A549 treated with CORT108297 at 1 μM for 4 hours (cell line): ENCODE results near the gene PRB3. TPM values are rescaled to one million over a fixed set of nuclear protein-coding genes. Genes with fewer than 3 reads are reported as not detected.

Experiments
- total RNA-seq: library from RNA; stranded (reverse); fragments of 200-300 nt; extraction: Qiagen RNA extraction; gene quantifications from 5 replicates; pipeline ENCODE4 v1.2.3, GENCODE V29; 2022

The PRB3 gene
- not detected in 5 replicates for total RNA-seq

DNA sequence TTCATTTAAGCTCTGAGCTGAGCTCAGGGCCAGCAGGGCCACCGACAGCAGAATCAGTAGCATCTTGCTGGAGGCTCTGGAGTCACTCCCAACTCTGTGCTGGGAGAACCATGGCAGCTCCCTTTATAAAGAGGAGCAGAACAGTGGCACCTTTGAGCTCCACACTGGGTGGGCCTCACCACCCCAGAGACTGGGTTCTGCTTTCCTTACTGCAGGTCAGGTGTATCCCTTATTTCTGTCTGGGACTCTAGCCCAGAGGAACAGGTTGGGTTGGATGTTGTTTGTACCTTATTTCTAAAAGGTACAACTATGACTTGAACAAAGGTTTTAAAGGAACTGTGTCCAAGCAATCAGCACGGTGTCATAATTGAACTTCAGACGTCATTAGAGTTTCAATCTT is at the start of gene PRB3:
PRB3 (minus strand) TSS at position 101 of the 400 bp plus-strand sequence; CDS start at position 63, 38 bp downstream.

DNA sequence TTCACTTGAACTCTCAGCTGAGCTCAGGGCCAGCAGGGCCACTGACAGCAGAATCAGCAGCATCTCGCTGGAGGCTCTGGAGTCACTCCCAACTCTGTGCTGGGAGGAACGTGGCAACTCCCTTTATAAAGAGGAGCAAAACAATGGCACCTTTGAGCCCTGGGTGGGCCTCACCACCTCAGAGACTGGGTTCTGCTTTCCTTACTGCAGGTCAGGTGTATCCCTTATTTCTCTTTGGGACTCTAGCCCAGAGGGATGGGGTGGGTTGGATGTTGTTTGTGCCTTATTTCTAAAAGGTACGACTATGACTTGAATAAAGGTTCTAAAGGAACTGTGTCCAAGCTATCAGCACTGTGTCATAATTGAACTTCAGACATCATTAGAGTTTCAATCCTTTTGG is 40.8 kb upstream of the PRB3 start, which contains the start of gene PRB4:
PRB4 (minus strand) TSS at position 101 of the 400 bp plus-strand sequence; CDS start at position 63, 38 bp downstream.

Other genes with a start within 250 kb of the PRB3 start
- 0.18 TPM in 1 of 5 replicates, not detected in the others for gene TAS2R19, start 247.1 kb downstream of the PRB3 start, total RNA-seq
- gene TAS2R31, start 238.3 kb downstream of the PRB3 start, total RNA-seq = 0.13 to 0.28 TPM (median 0.17 TPM) in 3 of 5 replicates, not detected in the others
- 0.08 TPM in 1 of 5 replicates, not detected in the others for gene TAS2R46, start 207.4 kb downstream of the PRB3 start, total RNA-seq
- gene TAS2R43, start 177.4 kb downstream of the PRB3 start, total RNA-seq = not detected in 5 replicates
- gene TAS2R30, start 135.1 kb downstream of the PRB3 start, total RNA-seq = 0.05 TPM in 1 of 5 replicates, not detected in the others
- 8.2 to 8.9 TPM (median 8.7 TPM) in 5 replicates for gene SMIM10L1, start 98.5 kb downstream of the PRB3 start, total RNA-seq
- not detected in 5 replicates for gene TAS2R42, start 82.8 kb downstream of the PRB3 start, total RNA-seq
- gene PRB4, start 40.7 kb upstream of the PRB3 start, total RNA-seq = not detected in 5 replicates
- gene PRB2, start 125.9 kb upstream of the PRB3 start, total RNA-seq = not detected in 5 replicates